GM12878 (cell line): ENCODE data around the gene TRIOBP. TPM values are rescaled to one million over a fixed set of nuclear protein-coding genes. Genes with fewer than 3 reads are reported as not detected.

Experiments used
- BACH1 ChIP-seq: fragments of 450-650 bp; IDR thresholded peaks from 2 replicates; pipeline ENCODE4 v1.6.1; 2017; ENCODE audit warnings: mild to moderate bottlenecking, borderline replicate concordance
- BRCA1 ChIP-seq: IDR thresholded peaks from 2 replicates; pipeline ENCODE4 v1.6.1; 2011; ENCODE audit warnings: low read depth, low read length, improper control_type of control experiment
- CHD1 ChIP-seq: IDR thresholded peaks from 2 replicates; pipeline ENCODE4 v1.6.1; 2012; ENCODE audit warnings: low read depth, low read length, improper control_type of control experiment
- CHD2 ChIP-seq: IDR thresholded peaks from 2 replicates; pipeline ENCODE4 v1.6.1; 2011; ENCODE audit warnings: low read depth, low read length, improper control_type of control experiment, borderline replicate concordance
- CREB1 ChIP-seq: IDR thresholded peaks from 2 replicates; pipeline ENCODE4 v1.6.1; 2012; ENCODE audit warnings: low read depth, mild to moderate bottlenecking, inconsistent platforms
- EED ChIP-seq: sonication (generic); IDR thresholded peaks from 2 replicates; pipeline ENCODE4 v1.6.1; 2016; ENCODE audit warnings: antibody characterized with exemption, low read depth
- EP300 ChIP-seq, 2 experiments: fragments of 150-350 bp in 1 of 2; IDR thresholded peaks; 2 replicates each; pipeline ENCODE4 v1.6.1; 2011 to 2012; ENCODE audit warnings: low read depth in 2 of 2, low read length in 2 of 2, borderline replicate concordance in 1 of 2, improper control_type of control experiment in 1 of 2, inconsistent platforms in 1 of 2; ENCODE audit not compliant: control insufficient read depth in 1 of 2
- FOS ChIP-seq: IDR thresholded peaks from 3 replicates; pipeline ENCODE4 v1.6.1; 2011; ENCODE audit warnings: borderline replicate concordance; ENCODE audit not compliant: insufficient read length; ENCODE audit errors: extremely low read depth
- IKZF1 ChIP-seq: fragments of 450-650 bp; conservative IDR thresholded peaks from 2 replicates; pipeline ENCODE4 v1.6.1; 2017; ENCODE audit warnings: antibody characterized with exemption, mild to moderate bottlenecking
- JUNB ChIP-seq: IDR thresholded peaks from 2 replicates; pipeline ENCODE4 v1.6.1; 2016; ENCODE audit warnings: antibody characterized with exemption, mild to moderate bottlenecking
- MTA3 ChIP-seq: IDR thresholded peaks from 2 replicates; pipeline ENCODE4 v1.6.1; 2012; ENCODE audit warnings: low read length, inconsistent platforms, borderline replicate concordance
- NR2C2 ChIP-seq: IDR thresholded peaks from 2 replicates; pipeline ENCODE4 v1.6.1; 2011; ENCODE audit warnings: borderline replicate concordance, low read depth; ENCODE audit not compliant: control insufficient read depth, insufficient read length
- PML ChIP-seq: IDR thresholded peaks from 2 replicates; pipeline ENCODE4 v1.6.1; 2012; ENCODE audit warnings: low read length, inconsistent platforms
- POLR2A ChIP-seq: IDR thresholded peaks from 2 replicates; pipeline ENCODE4 v1.6.1; 2011; ENCODE audit warnings: low read depth, mild to moderate bottlenecking, low read length
- POLR2AphosphoS5 ChIP-seq: IDR thresholded peaks from 2 replicates; pipeline ENCODE4 v1.6.1; 2011; ENCODE audit warnings: mild to moderate bottlenecking, low read length, inconsistent platforms
- POU2F2 ChIP-seq: IDR thresholded peaks from 3 replicates; pipeline ENCODE4 v1.6.1; 2011; ENCODE audit warnings: low read depth, mild to moderate bottlenecking, low read length, borderline replicate concordance
- RELA ChIP-seq: fragments of 450-650 bp; IDR thresholded peaks from 2 replicates; pipeline ENCODE4 v1.8.0; 2014; ENCODE audit warnings: borderline replicate concordance; ENCODE audit not compliant: partially characterized antibody
- RUNX3 ChIP-seq: IDR thresholded peaks from 2 replicates; pipeline ENCODE4 v1.6.1; 2012; ENCODE audit warnings: low read length, inconsistent platforms
- SPI1 ChIP-seq: IDR thresholded peaks from 2 replicates; pipeline ENCODE4 v1.6.1; 2011; ENCODE audit warnings: low read depth, mild to moderate bottlenecking, low read length, moderate library complexity, borderline replicate concordance; ENCODE audit not compliant: insufficient read depth
- TAF1 ChIP-seq: IDR thresholded peaks from 2 replicates; pipeline ENCODE4 v1.6.1; 2011; ENCODE audit warnings: mild to moderate bottlenecking, low read depth, low read length, borderline replicate concordance
- polyA plus RNA-seq, 11 experiments: library from polyadenylated mRNA; depleted of rRNA in 4 of 11; unstranded in 6 of 11; stranded (reverse) in 5 of 11; fragments of >200 nt; fragmentation: Nextera tagmentation in 4 of 11; fragmentation: Illumina TruSeq in 1 of 11; extraction: Ambion mirVana in 4 of 11; extraction: Trizol in 1 of 11; gene quantifications; 1 replicate in 1 of 11; 2 replicates in 10 of 11; pipeline versions ENCODE4 v1.2.1 to v1.2.3, GENCODE V29; 2011 to 2016; ENCODE audit warnings: inconsistent platforms in 2 of 11, missing spikeins in 2 of 11, low read depth in 1 of 11
- total RNA-seq, 4 experiments: library from RNA; depleted of rRNA in 3 of 4; stranded (reverse); fragments of >200 nt in 3 of 4; fragmentation: Illumina TruSeq in 1 of 4; extraction: Trizol in 1 of 4; gene quantifications; 2 replicates each; pipeline versions ENCODE4 v1.2.1 to v1.2.3, GENCODE V29; 2013 to 2021
- TF ChIP-seq, protein P1 (sequence below): fragments of 150-350 bp; IDR thresholded peaks from 2 replicates; pipeline ENCODE4 v1.6.1; 2014; ENCODE audit warnings: mild to moderate bottlenecking, low read depth, low read length
- TF ChIP-seq, protein P2 (sequence below): IDR thresholded peaks from 2 replicates; pipeline ENCODE4 v1.6.1; 2011; ENCODE audit warnings: borderline replicate concordance, low read depth, mild to moderate bottlenecking, moderate library complexity, mixed read lengths, low read length; ENCODE audit not compliant: insufficient read depth; ENCODE audit errors: extremely low read length
- TF ChIP-seq, protein P3 (sequence below): IDR thresholded peaks from 2 replicates; pipeline ENCODE4 v1.6.1; 2012; ENCODE audit warnings: improper control_type of control experiment, low read depth, low read length; ENCODE audit not compliant: insufficient replicate concordance

TRIOBP gene
- total and polyA plus RNA-seq, 10 of the 15 experiments (the other 5 are each of a cell fraction or from before 2014, with no cell fraction given): 0.21 to 23.6 (median 11.9) TPM

DNA sequence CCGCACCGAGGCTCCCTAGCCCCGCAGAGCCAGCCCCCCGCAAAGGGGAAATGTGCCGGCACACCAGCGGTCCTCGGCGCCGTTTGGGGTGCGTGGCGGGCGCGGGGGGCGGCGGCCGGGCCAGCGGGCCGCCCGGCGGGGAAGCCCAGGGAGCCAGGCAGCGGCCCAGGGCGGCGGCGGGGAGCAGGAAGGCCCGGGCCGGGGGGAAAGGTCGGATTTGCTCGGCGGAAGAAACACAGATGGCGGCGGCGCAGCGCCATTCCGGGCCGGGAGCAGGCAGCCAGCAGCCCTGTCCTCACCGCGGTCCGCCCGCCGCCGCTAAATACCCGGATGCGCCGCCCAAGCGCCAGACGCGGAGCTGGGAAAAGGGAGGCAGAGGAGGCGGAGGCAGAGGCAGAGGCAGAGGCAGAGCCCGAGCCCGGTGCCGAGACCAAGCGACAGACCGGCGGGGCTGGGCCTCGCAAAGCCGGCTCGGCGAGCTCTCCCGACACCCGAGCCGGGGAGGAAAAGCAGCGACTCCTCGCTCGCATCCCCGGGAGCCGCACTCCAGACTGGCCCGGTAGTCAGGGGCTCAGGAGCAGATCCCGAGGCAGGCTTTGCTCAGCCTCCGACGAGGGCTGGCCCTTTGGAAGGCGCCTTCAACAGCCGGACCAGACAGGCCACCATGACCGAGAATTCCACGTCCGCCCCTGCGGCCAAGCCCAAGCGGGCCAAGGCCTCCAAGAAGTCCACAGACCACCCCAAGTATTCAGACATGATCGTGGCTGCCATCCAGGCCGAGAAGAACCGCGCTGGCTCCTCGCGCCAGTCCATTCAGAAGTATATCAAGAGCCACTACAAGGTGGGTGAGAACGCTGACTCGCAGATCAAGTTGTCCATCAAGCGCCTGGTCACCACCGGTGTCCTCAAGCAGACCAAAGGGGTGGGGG, 108.3 kb downstream of the TRIOBP start (continued):
- TF ChIP-seq POLR2A (peak; percentile 84), MTA3 (no peak), NR2C2 (no peak), JUNB (no peak), CREB1 (0 out of 2 replicates have a peak, but pooled peaks have one; percentile 8), SPI1 (no peak), TAF1 (peak; percentile 39; the same call in 1 of the 2 replicates), POU2F2 (no peak), PML (no peak), POLR2AphosphoS5 (peak; percentile 47; the same call in 1 of the 2 replicates), RUNX3 (no peak), IKZF1 (0 out of 2 replicates have a peak, but pooled peaks have one; percentile 36), EED (peak; percentile 59; the same call in 1 of the 2 replicates), BACH1 (no peak), BRCA1 (no peak), CHD1 (no peak), EP300 (IDR thresholded peaks at IDR 0.05; ENCODE audit: borderline replicate concordance in 1 of 2, control insufficient read depth in 1 of 2, low read depth in 2 of 2, low read length in 2 of 2) (no peak), FOS (no peak), CHD2 (no peak), RELA (no peak)
- TF ChIP-seq, protein P1, sequence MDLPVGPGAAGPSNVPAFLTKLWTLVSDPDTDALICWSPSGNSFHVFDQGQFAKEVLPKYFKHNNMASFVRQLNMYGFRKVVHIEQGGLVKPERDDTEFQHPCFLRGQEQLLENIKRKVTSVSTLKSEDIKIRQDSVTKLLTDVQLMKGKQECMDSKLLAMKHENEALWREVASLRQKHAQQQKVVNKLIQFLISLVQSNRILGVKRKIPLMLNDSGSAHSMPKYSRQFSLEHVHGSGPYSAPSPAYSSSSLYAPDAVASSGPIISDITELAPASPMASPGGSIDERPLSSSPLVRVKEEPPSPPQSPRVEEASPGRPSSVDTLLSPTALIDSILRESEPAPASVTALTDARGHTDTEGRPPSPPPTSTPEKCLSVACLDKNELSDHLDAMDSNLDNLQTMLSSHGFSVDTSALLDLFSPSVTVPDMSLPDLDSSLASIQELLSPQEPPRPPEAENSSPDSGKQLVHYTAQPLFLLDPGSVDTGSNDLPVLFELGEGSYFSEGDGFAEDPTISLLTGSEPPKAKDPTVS: no peak
- TF ChIP-seq, protein P2, sequence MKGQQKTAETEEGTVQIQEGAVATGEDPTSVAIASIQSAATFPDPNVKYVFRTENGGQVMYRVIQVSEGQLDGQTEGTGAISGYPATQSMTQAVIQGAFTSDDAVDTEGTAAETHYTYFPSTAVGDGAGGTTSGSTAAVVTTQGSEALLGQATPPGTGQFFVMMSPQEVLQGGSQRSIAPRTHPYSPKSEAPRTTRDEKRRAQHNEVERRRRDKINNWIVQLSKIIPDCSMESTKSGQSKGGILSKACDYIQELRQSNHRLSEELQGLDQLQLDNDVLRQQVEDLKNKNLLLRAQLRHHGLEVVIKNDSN: no peak
- TF ChIP-seq, protein P3, sequence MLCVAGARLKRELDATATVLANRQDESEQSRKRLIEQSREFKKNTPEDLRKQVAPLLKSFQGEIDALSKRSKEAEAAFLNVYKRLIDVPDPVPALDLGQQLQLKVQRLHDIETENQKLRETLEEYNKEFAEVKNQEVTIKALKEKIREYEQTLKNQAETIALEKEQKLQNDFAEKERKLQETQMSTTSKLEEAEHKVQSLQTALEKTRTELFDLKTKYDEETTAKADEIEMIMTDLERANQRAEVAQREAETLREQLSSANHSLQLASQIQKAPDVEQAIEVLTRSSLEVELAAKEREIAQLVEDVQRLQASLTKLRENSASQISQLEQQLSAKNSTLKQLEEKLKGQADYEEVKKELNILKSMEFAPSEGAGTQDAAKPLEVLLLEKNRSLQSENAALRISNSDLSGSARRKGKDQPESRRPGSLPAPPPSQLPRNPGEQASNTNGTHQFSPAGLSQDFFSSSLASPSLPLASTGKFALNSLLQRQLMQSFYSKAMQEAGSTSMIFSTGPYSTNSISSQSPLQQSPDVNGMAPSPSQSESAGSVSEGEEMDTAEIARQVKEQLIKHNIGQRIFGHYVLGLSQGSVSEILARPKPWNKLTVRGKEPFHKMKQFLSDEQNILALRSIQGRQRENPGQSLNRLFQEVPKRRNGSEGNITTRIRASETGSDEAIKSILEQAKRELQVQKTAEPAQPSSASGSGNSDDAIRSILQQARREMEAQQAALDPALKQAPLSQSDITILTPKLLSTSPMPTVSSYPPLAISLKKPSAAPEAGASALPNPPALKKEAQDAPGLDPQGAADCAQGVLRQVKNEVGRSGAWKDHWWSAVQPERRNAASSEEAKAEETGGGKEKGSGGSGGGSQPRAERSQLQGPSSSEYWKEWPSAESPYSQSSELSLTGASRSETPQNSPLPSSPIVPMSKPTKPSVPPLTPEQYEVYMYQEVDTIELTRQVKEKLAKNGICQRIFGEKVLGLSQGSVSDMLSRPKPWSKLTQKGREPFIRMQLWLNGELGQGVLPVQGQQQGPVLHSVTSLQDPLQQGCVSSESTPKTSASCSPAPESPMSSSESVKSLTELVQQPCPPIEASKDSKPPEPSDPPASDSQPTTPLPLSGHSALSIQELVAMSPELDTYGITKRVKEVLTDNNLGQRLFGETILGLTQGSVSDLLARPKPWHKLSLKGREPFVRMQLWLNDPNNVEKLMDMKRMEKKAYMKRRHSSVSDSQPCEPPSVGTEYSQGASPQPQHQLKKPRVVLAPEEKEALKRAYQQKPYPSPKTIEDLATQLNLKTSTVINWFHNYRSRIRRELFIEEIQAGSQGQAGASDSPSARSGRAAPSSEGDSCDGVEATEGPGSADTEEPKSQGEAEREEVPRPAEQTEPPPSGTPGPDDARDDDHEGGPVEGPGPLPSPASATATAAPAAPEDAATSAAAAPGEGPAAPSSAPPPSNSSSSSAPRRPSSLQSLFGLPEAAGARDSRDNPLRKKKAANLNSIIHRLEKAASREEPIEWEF: no peak
